Measurements from ENCODE around the gene SLC26A3. TPM values are rescaled to one million over a fixed set of nuclear protein-coding genes. Genes with fewer than 3 reads are reported as not detected.

Gene SLC26A3
- total RNA-seq, 1 donor from 2014 or later: not detected

GRCh38 chr7:107726356-107727130, 76.5 kb downstream of the SLC26A3 start:
- Histone ChIP-seq H3K36me3 (ENCODE audit: control insufficient read depth in 3 of 3, insufficient read depth in 3 of 3, low read length in 3 of 3) (no peaks in the 10 kb centered on the region), H3K9ac (ENCODE audit: low read depth in 1 of 3, low read length in 3 of 3) (no peak overlapping the region), H3K27me3 (ENCODE audit: control insufficient read depth in 3 of 3, insufficient read depth in 3 of 3, low read length in 3 of 3) (peaks cover 0 to 10% (median 0%) of the 10 kb centered on the region in 3 donors), H3K4me3 (ENCODE audit: low read length in 3 of 3) (no peak overlapping the region), H3K4me1 (ENCODE audit: control insufficient read depth in 3 of 3, insufficient read depth in 3 of 3, low read length in 3 of 3) (no peaks in the 10 kb centered on the region), H3K27ac (ENCODE audit: low read depth, low read length) (no peak overlapping the region), H3K9me3 (ENCODE audit: control insufficient read depth in 3 of 3, low read length in 3 of 3) (no peaks in the 10 kb centered on the region)

DNA sequence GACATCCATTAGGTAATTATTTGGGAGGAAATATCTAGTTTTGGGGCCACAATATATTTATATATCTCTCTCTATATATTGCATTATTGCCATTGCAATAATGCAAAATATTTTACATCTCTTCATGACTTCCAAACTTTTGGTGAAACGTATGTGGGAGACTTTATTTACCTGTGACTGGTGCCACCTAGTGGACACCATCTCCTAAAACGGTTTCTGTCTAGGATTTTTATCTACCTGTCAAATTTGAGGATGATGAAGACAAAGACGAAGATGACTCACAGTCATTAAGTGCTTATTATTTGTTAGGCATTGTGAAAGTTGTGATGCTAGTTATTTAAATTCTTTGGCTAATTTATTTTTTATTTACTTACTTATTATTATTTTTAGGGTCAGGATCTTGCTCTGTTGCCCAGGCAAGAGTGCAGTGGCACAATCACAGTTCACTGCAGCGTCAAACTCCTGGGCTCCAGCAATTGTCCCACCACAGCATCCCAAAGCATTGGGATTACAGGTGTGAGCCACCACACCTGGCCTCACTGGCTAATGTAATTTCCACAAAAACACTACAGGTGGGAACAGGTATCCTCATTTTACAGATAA, 77.8 kb downstream of the SLC26A3 start:
- no peak overlapping the region for H3K27ac ChIP-seq (ENCODE audit: low read depth, low read length)
- H3K27me3 ChIP-seq (ENCODE audit: control insufficient read depth in 3 of 3, insufficient read depth in 3 of 3, low read length in 3 of 3): peaks cover 0 to 10% (median 0%) of the 10 kb centered on the region in 3 donors
- no peaks in the 10 kb centered on the region for H3K36me3 ChIP-seq (ENCODE audit: control insufficient read depth in 3 of 3, insufficient read depth in 3 of 3, low read length in 3 of 3)
- no peaks in the 10 kb centered on the region for H3K9me3 ChIP-seq (ENCODE audit: control insufficient read depth in 3 of 3, low read length in 3 of 3)
- H3K4me1 ChIP-seq (ENCODE audit: control insufficient read depth in 3 of 3, insufficient read depth in 3 of 3, low read length in 3 of 3): no peaks in the 10 kb centered on the region
- no peak overlapping the region for H3K4me3 ChIP-seq (ENCODE audit: low read length in 3 of 3)
- no peak overlapping the region for H3K9ac ChIP-seq (ENCODE audit: low read depth in 1 of 3, low read length in 3 of 3)

DNA sequence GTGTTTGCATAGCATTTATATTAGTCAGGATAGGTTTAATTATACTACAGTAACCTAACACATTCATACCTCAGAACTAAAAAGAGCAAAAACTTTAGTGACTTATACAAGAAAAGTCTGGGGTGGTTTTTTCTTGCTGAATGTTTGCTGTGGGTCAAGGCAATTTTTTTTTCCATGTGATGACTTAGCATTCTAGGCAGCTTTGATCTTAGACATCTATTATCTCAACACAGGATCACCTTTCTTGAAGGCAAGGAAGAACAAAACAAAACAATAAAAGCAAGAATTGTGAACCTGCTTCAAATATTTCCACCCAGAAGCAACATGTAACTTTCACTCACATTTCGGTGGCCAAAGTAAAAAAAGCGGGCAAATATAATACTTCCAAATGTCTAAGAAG, 79.8 kb downstream of the SLC26A3 start:
- H3K4me1 ChIP-seq (ENCODE audit: control insufficient read depth in 3 of 3, insufficient read depth in 3 of 3, low read length in 3 of 3): no peaks in the 10 kb centered on the region
- no peak overlapping the region for H3K9ac ChIP-seq (ENCODE audit: low read depth in 1 of 3, low read length in 3 of 3)
- H3K27ac ChIP-seq (ENCODE audit: low read depth, low read length): no peak overlapping the region
- no peak overlapping the region for H3K4me3 ChIP-seq (ENCODE audit: low read length in 3 of 3)
- no peaks in the 10 kb centered on the region for H3K36me3 ChIP-seq (ENCODE audit: control insufficient read depth in 3 of 3, insufficient read depth in 3 of 3, low read length in 3 of 3)
- no peaks in the 10 kb centered on the region for H3K9me3 ChIP-seq (ENCODE audit: control insufficient read depth in 3 of 3, low read length in 3 of 3)
- H3K27me3 ChIP-seq (ENCODE audit: control insufficient read depth in 3 of 3, insufficient read depth in 3 of 3, low read length in 3 of 3): peaks cover 0 to 8% (median 0%) of the 10 kb centered on the region in 3 donors

- Histone ChIP-seq H3K9ac (ENCODE audit: low read depth in 1 of 3, low read length in 3 of 3) (no peak overlapping the region), H3K27me3 (ENCODE audit: control insufficient read depth in 3 of 3, insufficient read depth in 3 of 3, low read length in 3 of 3) (no peaks in the 10 kb centered on the region), H3K9me3 (ENCODE audit: control insufficient read depth in 3 of 3, low read length in 3 of 3) (no peaks in the 10 kb centered on the region), H3K4me1 (ENCODE audit: control insufficient read depth in 3 of 3, insufficient read depth in 3 of 3, low read length in 3 of 3) (no peaks in the 10 kb centered on the region), H3K4me3 (ENCODE audit: low read length in 3 of 3) (no peak overlapping the region), H3K36me3 (ENCODE audit: control insufficient read depth in 3 of 3, insufficient read depth in 3 of 3, low read length in 3 of 3) (no peaks in the 10 kb centered on the region), H3K27ac (ENCODE audit: low read depth, low read length) (no peak overlapping the region)
Measured at GRCh38 chr7:107721286-107721685, 81.7 kb downstream of the SLC26A3 start.

DNA sequence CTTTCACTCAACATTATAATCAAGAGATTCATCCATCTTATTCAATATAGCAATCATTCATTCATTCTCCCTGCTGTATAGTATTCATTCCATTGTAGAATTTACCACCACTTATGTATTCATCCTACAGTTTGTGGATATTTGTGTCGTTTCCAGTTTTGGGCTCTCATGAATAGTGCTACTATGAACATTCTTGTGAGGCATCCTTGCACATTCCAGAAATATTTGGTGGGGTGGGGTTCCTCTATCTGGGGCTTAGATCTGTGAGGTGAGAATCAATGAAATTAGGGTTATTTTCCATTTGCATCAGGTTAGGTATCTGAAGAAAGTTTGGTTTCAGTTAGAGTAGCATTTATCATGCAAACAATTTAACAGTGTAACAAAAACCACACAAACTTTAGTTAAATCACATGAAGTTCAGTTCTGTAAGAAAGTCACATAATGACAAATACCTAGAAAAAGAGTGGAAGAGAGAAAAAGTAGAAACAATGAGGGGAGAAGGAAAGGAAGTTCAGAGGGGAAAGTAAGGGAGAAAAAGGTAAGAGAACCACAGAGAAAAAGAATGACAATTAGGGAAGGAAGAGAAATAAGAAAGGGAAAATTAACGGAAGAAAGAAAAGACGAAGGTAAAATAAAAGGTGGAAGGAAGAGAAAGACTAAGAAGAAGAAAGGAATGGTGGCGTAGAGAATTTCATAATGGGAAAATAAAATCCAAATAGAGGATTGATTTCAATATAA, 84.4 kb downstream of the SLC26A3 start:
- Histone ChIP-seq H3K4me3 (ENCODE audit: low read length in 3 of 3) (no peak overlapping the region), H3K4me1 (ENCODE audit: control insufficient read depth in 3 of 3, insufficient read depth in 3 of 3, low read length in 3 of 3) (no peaks in the 10 kb centered on the region), H3K27ac (ENCODE audit: low read depth, low read length) (no peak overlapping the region), H3K9me3 (ENCODE audit: control insufficient read depth in 3 of 3, low read length in 3 of 3) (no peaks in the 10 kb centered on the region), H3K27me3 (ENCODE audit: control insufficient read depth in 3 of 3, insufficient read depth in 3 of 3, low read length in 3 of 3) (no peaks in the 10 kb centered on the region), H3K36me3 (ENCODE audit: control insufficient read depth in 3 of 3, insufficient read depth in 3 of 3, low read length in 3 of 3) (no peaks in the 10 kb centered on the region), H3K9ac (ENCODE audit: low read depth in 1 of 3, low read length in 3 of 3) (no peak overlapping the region)

GRCh38 chr7:107715531-107715930, 87.5 kb downstream of the SLC26A3 start:
- Histone ChIP-seq H3K27ac (ENCODE audit: low read depth, low read length) (no peak overlapping the region), H3K4me3 (ENCODE audit: low read length in 3 of 3) (no peak overlapping the region), H3K9ac (ENCODE audit: low read depth in 1 of 3, low read length in 3 of 3) (no peak overlapping the region), H3K4me1 (ENCODE audit: control insufficient read depth in 3 of 3, insufficient read depth in 3 of 3, low read length in 3 of 3) (no peaks in the 10 kb centered on the region), H3K9me3 (ENCODE audit: control insufficient read depth in 3 of 3, low read length in 3 of 3) (no peaks in the 10 kb centered on the region), H3K27me3 (ENCODE audit: control insufficient read depth in 3 of 3, insufficient read depth in 3 of 3, low read length in 3 of 3) (no peaks in the 10 kb centered on the region), H3K36me3 (ENCODE audit: control insufficient read depth in 3 of 3, insufficient read depth in 3 of 3, low read length in 3 of 3) (no peaks in the 10 kb centered on the region)

Other genes with a start within 250 kb of the SLC26A3 start
- 21.4 TPM for gene COG5, start 239.3 kb downstream of the SLC26A3 start, total RNA-seq
- gene DUS4L, start 239.3 kb downstream of the SLC26A3 start, total RNA-seq: 3.1 TPM
- gene BCAP29, start 223.0 kb downstream of the SLC26A3 start, total RNA-seq: 12.0 TPM
- 0.52 TPM for gene SLC26A4, start 142.4 kb downstream of the SLC26A3 start, total RNA-seq
- gene CBLL1, start 59.1 kb downstream of the SLC26A3 start, total RNA-seq: 18.3 TPM
- 69.4 TPM for gene DLD, start 88.0 kb upstream of the SLC26A3 start, total RNA-seq
- gene LAMB1, start 199.9 kb upstream of the SLC26A3 start, total RNA-seq: 195 TPM

All from skeletal muscle tissue (tissue), 4 donors.